HepG2 (cell line): ENCODE measurements around the gene LRRC74B. TPM values are rescaled to one million over a fixed set of nuclear protein-coding genes. Genes with fewer than 3 reads are reported as not detected.

Experiments
- ATAC-seq: fragments of 200-7000 bp; cut with Tn5 transposase; 3 replicates; pipeline ENCODE4 v1.9.1; 2020; ENCODE audit warnings: mild to moderate bottlenecking, moderate library complexity
- BruUV-seq: library from RNA; stranded (reverse); fragments of 400-500 nt; replicated peaks from 2 replicates; lab custom pipeline; 2021; lab: Mats Ljungman, UMichigan
- CTCF ChIA-PET: fragments of 300-600 bp; formaldehyde crosslinking; extraction: SDS; loops from one replicate; lab custom pipeline; 2021; ENCODE audit warnings: low total read pairs, inconsistent platforms, low intra/inter-chr PET ratio; lab: Yijun Ruan, JAX
- POLR2A ChIA-PET: fragments of 350-600 bp; sonication (Branson Sonifier 250); formaldehyde crosslinking; loops from one replicate; lab custom pipeline; 2020; ENCODE audit warnings: antibody characterized with exemption, inconsistent platforms; lab: Yijun Ruan, JAX
- DNase-seq: peaks from one replicate; pipeline ENCODE4 v3.0.0-alpha.2; 2015; ENCODE audit warnings: low spot score
- FAIRE-seq: peaks from 3 replicates; lab custom pipeline; 2011; peaks lifted over from hg19 to GRCh38; lab: Jason Lieb, UNC
- H2AFZ ChIP-seq: one replicate; pipeline ENCODE4 v1.6.1; 2011; ENCODE audit warnings: low read length, inconsistent platforms
- H3K27ac ChIP-seq: fragments of 300-600 bp; 3 replicates; pipeline ENCODE4 v1.8.0; 2011; ENCODE audit warnings: mixed run types, mild to moderate bottlenecking, mixed read lengths, low read length, inconsistent platforms; ENCODE audit not compliant: insufficient read depth; ENCODE audit errors: extremely low read length
- H3K27me3 ChIP-seq, 2 experiments: fragments of 200-600 bp in 1 of 2; 2 replicates in 1 of 2; 3 replicates in 1 of 2; pipeline versions ENCODE4 v1.6.0 to v1.8.0; 2011; ENCODE audit warnings: low read length in 2 of 2, mild to moderate bottlenecking in 2 of 2, moderate library complexity in 2 of 2, inconsistent platforms in 1 of 2; ENCODE audit not compliant: insufficient read depth in 2 of 2, control insufficient read depth in 1 of 2
- H3K36me3 ChIP-seq, 2 experiments: fragments of 200-600 bp in 1 of 2; replicated peaks in 1 of 2; 2 replicates in 1 of 2; 3 replicates in 1 of 2; pipeline versions ENCODE4 v1.5.1 to v1.8.0; 2011; ENCODE audit warnings: low read length in 2 of 2, inconsistent platforms in 1 of 2; ENCODE audit not compliant: insufficient read depth in 2 of 2, control insufficient read depth in 1 of 2
- H3K4me1 ChIP-seq: 2 replicates; pipeline ENCODE4 v1.5.1; 2012; ENCODE audit warnings: low read length, inconsistent platforms; ENCODE audit not compliant: insufficient read depth
- H3K4me2 ChIP-seq: 2 replicates; pipeline ENCODE4 v1.6.0; 2011; ENCODE audit warnings: low read depth, low read length, inconsistent platforms
- H3K4me3 ChIP-seq, 3 experiments: fragments of 200-600 bp in 1 of 3; sonication (generic), shearing (Covaris generic) in 1 of 3; replicated peaks in 1 of 3; 2 replicates each; pipeline ENCODE4 v1.5.1; 2011 to 2016; ENCODE audit warnings: low read length in 3 of 3, inconsistent platforms in 2 of 3, low read depth in 2 of 3, mild to moderate bottlenecking in 2 of 3, control low read depth in 1 of 3, mixed read lengths in 1 of 3; ENCODE audit not compliant: insufficient read depth in 1 of 3
- H3K79me2 ChIP-seq: one replicate; pipeline ENCODE4 v1.6.1; 2011; ENCODE audit warnings: low read length, inconsistent platforms; ENCODE audit not compliant: insufficient read depth
- H3K9ac ChIP-seq: 2 replicates; pipeline ENCODE4 v1.6.0; 2011; ENCODE audit warnings: mild to moderate bottlenecking, low read depth, low read length, inconsistent platforms; ENCODE audit not compliant: insufficient read depth
- H3K9me3 ChIP-seq: 2 replicates; pipeline ENCODE4 v1.5.1; 2012; ENCODE audit warnings: mild to moderate bottlenecking, low read length
- H4K20me1 ChIP-seq: 2 replicates; pipeline ENCODE4 v1.6.0; 2011; ENCODE audit warnings: inconsistent platforms, mild to moderate bottlenecking, low read length, moderate library complexity; ENCODE audit not compliant: insufficient read depth
- BCL6 ChIP-seq: IDR thresholded peaks from 2 replicates; pipeline ENCODE4 v1.6.1; 2016; ENCODE audit warnings: missing genetic modification reagents, missing compliant biosample characterization
- DR1 ChIP-seq: sonication (generic); formaldehyde crosslinking; IDR thresholded peaks from 2 replicates; pipeline ENCODE4 v1.8.0; 2021; ENCODE audit warnings: mild to moderate bottlenecking, missing genetic modification reagents, inconsistent platforms
- MAF1 ChIP-seq: sonication (generic); formaldehyde crosslinking; IDR thresholded peaks from 2 replicates; pipeline ENCODE4 v1.5.0; 2020; ENCODE audit warnings: missing genetic modification reagents, borderline replicate concordance
- ZNF17 ChIP-seq: sonication (generic); formaldehyde crosslinking; IDR thresholded peaks from 2 replicates; pipeline ENCODE4 v1.5.0; 2020; ENCODE audit warnings: mild to moderate bottlenecking, missing genetic modification reagents
- ZNF549 ChIP-seq: sonication (generic); formaldehyde crosslinking; IDR thresholded peaks from 2 replicates; pipeline ENCODE4 v1.5.0; 2020; ENCODE audit warnings: missing genetic modification reagents
- ZNF563 ChIP-seq: sonication (generic); formaldehyde crosslinking; IDR thresholded peaks from 2 replicates; pipeline ENCODE4 v1.8.0; 2022; ENCODE audit warnings: mild to moderate bottlenecking, moderate library complexity, missing genetic modification reagents
- WGBS: methylation state at CpG from one replicate; pipeline ENCODE4 v1.1.6; 2017; ENCODE audit warnings: low lambda C conversion rate; 5-methylcytosine and 5-hydroxymethylcytosine counted together
- in situ Hi-C: cut with HindIII; loops from 2 replicates; pipeline ENCODE4 v1.10.0; 2017; ENCODE audit warnings: low pct_unique_long_range_greater_than_20kb; ENCODE audit not compliant: extremely low pct_ligation_motif_present
- intact Hi-C: fragments of 100-400 bp; cut with micrococcal nuclease; formaldehyde crosslinking; loops from one replicate; pipeline ENCODE4 v1.10.0; 2022; ENCODE audit not compliant: unreplicated experiment
- polyA plus RNA-seq, 8 experiments: library from polyadenylated mRNA; depleted of rRNA in 3 of 8; stranded (reverse) in 7 of 8; unstranded in 1 of 8; fragments of >200 nt; fragmentation: Illumina TruSeq in 4 of 8; extraction: Trizol in 4 of 8; gene quantifications; 2 replicates each; pipeline versions ENCODE4 v1.2.1 to v1.2.3, GENCODE V29; 2011 to 2016; ENCODE audit warnings: low read depth in 4 of 8, missing spikeins in 1 of 8, mixed read lengths in 1 of 8; ENCODE audit not compliant: insufficient read depth in 1 of 8
- total RNA-seq, 5 experiments: library from RNA; depleted of rRNA; stranded (reverse); fragments of >200 nt; fragmentation: Illumina TruSeq; extraction: Trizol; gene quantifications; 2 replicates each; pipeline ENCODE4 v1.2.3, GENCODE V29; 2016; ENCODE audit warnings: low read depth in 1 of 5
- TF ChIP-seq, protein P1 (sequence below): sonication (generic); formaldehyde crosslinking; IDR thresholded peaks from 2 replicates; pipeline ENCODE4 v1.5.0; 2020; ENCODE audit warnings: mild to moderate bottlenecking, low read depth, missing genetic modification reagents, borderline replicate concordance
- TF ChIP-seq, protein P2 (sequence below): sonication (generic); formaldehyde crosslinking; IDR thresholded peaks from 2 replicates; pipeline ENCODE4 v1.4.0; 2020; ENCODE audit warnings: missing genetic modification reagents, borderline replicate concordance
- TF ChIP-seq, protein P3 (sequence below): sonication (generic); formaldehyde crosslinking; IDR thresholded peaks from 2 replicates; pipeline ENCODE4 v1.8.1; 2023; ENCODE audit warnings: mild to moderate bottlenecking, missing genetic modification reagents
- TF ChIP-seq, protein P4 (sequence below): sonication (generic); formaldehyde crosslinking; IDR thresholded peaks from 2 replicates; pipeline ENCODE4 v1.4.0; 2020; ENCODE audit warnings: missing genetic modification reagents

LRRC74B gene
- total and polyA plus RNA-seq, 2 of the 13 experiments (the other 11 are each of a cell fraction or from before 2014, with no cell fraction given): not detected

DNA sequence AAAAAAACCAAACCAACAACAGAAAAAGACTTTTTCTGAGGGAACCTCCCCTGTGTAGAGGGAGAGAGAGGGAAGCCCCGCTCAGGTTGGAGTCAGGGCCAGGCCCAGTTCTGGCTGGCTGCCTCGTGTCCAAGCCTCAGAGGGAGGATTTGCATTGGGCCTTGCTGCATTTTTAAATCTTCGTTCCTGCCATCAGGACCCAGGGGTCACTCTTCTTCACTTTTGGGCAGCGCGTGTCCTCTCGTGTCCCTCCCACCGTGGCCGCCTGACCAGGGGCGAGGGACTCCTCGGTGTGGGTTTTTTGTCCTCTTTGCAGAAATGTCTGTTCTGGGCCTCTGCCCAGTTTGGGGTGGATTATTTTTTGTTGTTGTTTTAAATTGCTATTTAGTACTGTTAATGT is 57.9 kb downstream of the LRRC74B start (continued):
- TF ChIP-seq DR1 (CRISPR knock-in tag): no peak
- TF ChIP-seq, protein P1, sequence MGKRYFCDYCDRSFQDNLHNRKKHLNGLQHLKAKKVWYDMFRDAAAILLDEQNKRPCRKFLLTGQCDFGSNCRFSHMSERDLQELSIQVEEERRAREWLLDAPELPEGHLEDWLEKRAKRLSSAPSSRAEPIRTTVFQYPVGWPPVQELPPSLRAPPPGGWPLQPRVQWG: no peak
- TF ChIP-seq, protein P2, sequence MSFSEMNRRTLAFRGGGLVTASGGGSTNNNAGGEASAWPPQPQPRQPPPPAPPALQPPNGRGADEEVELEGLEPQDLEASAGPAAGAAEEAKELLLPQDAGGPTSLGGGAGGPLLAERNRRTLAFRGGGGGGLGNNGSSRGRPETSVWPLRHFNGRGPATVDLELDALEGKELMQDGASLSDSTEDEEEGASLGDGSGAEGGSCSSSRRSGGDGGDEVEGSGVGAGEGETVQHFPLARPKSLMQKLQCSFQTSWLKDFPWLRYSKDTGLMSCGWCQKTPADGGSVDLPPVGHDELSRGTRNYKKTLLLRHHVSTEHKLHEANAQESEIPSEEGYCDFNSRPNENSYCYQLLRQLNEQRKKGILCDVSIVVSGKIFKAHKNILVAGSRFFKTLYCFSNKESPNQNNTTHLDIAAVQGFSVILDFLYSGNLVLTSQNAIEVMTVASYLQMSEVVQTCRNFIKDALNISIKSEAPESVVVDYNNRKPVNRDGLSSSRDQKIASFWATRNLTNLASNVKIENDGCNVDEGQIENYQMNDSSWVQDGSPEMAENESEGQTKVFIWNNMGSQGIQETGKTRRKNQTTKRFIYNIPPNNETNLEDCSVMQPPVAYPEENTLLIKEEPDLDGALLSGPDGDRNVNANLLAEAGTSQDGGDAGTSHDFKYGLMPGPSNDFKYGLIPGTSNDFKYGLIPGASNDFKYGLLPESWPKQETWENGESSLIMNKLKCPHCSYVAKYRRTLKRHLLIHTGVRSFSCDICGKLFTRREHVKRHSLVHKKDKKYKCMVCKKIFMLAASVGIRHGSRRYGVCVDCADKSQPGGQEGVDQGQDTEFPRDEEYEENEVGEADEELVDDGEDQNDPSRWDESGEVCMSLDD (CRISPR knock-in tag): no peak

DNA sequence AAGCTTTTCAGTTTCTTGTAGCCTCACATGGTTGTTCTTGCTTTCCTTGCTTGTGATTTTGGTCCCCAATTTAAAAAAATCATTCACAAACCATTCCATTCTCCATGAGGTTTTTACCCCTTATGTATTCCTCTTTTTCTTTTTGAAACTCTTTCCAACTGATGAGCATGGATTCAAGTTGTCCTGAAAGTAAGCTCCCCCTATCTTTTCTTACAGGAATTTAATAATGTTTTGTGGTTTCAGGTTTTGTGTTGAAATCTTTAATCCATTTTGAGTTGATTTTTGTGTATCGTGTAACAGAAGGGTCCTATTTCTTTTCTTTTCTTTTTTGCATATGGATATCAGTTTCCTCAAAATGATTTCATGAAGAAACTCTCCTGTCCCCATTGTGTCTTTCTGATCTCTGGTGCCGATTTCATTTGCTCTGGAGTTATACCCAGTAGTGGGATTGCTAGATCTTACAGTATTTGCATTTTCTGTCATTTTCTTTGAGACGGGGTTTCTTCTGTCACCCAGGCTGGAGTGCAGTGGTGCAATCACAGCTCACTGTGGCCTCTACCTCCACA is 58.5 kb downstream of the LRRC74B start:
- no TSS peak for BruUV-seq
- no peak for TF ChIP-seq ZNF17 (CRISPR knock-in tag)
- no peak for TF ChIP-seq ZNF563 (CRISPR knock-in tag)
- TF ChIP-seq MAF1 (CRISPR knock-in tag): no peak
- TF ChIP-seq ZNF549 (CRISPR knock-in tag): no peak
- TF ChIP-seq, protein P3, sequence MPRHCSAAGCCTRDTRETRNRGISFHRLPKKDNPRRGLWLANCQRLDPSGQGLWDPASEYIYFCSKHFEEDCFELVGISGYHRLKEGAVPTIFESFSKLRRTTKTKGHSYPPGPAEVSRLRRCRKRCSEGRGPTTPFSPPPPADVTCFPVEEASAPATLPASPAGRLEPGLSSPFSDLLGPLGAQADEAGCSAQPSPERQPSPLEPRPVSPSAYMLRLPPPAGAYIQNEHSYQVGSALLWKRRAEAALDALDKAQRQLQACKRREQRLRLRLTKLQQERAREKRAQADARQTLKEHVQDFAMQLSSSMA (CRISPR knock-in tag): no peak
- no peak for TF ChIP-seq BCL6 (CRISPR knock-in tag)
- TF ChIP-seq, protein P4, sequence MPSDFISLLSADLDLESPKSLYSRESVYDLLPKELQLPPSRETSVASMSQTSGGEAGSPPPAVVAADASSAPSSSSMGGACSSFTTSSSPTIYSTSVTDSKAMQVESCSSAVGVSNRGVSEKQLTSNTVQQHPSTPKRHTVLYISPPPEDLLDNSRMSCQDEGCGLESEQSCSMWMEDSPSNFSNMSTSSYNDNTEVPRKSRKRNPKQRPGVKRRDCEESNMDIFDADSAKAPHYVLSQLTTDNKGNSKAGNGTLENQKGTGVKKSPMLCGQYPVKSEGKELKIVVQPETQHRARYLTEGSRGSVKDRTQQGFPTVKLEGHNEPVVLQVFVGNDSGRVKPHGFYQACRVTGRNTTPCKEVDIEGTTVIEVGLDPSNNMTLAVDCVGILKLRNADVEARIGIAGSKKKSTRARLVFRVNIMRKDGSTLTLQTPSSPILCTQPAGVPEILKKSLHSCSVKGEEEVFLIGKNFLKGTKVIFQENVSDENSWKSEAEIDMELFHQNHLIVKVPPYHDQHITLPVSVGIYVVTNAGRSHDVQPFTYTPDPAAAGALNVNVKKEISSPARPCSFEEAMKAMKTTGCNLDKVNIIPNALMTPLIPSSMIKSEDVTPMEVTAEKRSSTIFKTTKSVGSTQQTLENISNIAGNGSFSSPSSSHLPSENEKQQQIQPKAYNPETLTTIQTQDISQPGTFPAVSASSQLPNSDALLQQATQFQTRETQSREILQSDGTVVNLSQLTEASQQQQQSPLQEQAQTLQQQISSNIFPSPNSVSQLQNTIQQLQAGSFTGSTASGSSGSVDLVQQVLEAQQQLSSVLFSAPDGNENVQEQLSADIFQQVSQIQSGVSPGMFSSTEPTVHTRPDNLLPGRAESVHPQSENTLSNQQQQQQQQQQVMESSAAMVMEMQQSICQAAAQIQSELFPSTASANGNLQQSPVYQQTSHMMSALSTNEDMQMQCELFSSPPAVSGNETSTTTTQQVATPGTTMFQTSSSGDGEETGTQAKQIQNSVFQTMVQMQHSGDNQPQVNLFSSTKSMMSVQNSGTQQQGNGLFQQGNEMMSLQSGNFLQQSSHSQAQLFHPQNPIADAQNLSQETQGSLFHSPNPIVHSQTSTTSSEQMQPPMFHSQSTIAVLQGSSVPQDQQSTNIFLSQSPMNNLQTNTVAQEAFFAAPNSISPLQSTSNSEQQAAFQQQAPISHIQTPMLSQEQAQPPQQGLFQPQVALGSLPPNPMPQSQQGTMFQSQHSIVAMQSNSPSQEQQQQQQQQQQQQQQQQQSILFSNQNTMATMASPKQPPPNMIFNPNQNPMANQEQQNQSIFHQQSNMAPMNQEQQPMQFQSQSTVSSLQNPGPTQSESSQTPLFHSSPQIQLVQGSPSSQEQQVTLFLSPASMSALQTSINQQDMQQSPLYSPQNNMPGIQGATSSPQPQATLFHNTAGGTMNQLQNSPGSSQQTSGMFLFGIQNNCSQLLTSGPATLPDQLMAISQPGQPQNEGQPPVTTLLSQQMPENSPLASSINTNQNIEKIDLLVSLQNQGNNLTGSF (CRISPR knock-in tag): no peak
- Histone ChIP-seq H3K9ac (no peak overlapping the region), H3K36me3 (no peaks in the 10 kb centered on the region), H4K20me1 (no peaks in the 10 kb centered on the region), H3K79me2 (no peaks in the 10 kb centered on the region), H3K4me3 (no peak overlapping the region), H3K4me2 (no peak overlapping the region), H3K27me3 (peaks cover 1 to 13% of the 10 kb centered on the region in 2 experiments; a peak in 3 of 5 replicates), H3K4me1 (no peaks in the 10 kb centered on the region), H2AFZ (no peak overlapping the region), H3K9me3 (no peaks in the 10 kb centered on the region), H3K27ac (no peak overlapping the region)
- ATAC-seq: no peak
- no peak for DNase-seq
- ChIA-PET POLR2A (no interaction called here), CTCF (no interaction called here)
- in situ Hi-C loops: no loop called here
- FAIRE-seq: no peak
- intact Hi-C loops: no loop called here
- WGBS: 0% methylated on average over 3 of the region's 3 CpGs
